H1 (cell line): ENCODE measurements around the gene DRP2. TPM values are rescaled to one million over a fixed set of nuclear protein-coding genes. Genes with fewer than 3 reads are reported as not detected.

Experiments
- CHD7 ChIP-seq: fragments of 300-600 bp; sonication (generic); IDR thresholded peaks from 2 replicates; pipeline ENCODE4 v1.7.1; 2012; ENCODE audit warnings: low read length, moderate library complexity, mild to moderate bottlenecking, inconsistent platforms; ENCODE audit not compliant: insufficient replicate concordance
- NANOG ChIP-seq: IDR thresholded peaks from 2 replicates; pipeline ENCODE4 v1.6.1; 2011; ENCODE audit warnings: low read length, low read depth, mild to moderate bottlenecking, inconsistent platforms; ENCODE audit not compliant: insufficient read depth, poor library complexity, severe bottlenecking
- TBP ChIP-seq: IDR thresholded peaks from 2 replicates; pipeline ENCODE4 v1.6.1; 2011; ENCODE audit warnings: low read depth, low read length, improper control_type of control experiment
- polyA plus RNA-seq, 7 experiments: library from polyadenylated mRNA; depleted of rRNA in 3 of 7; stranded (reverse) in 5 of 7; unstranded in 2 of 7; fragments of >200 nt in 5 of 7; fragments of 200-250 nt in 2 of 7; gene quantifications; 1 replicate in 5 of 7; 2 replicates in 1 of 7; 4 replicates in 1 of 7; pipeline versions ENCODE4 v1.2.1 to v1.2.3, GENCODE V29; 2011 to 2013; ENCODE audit warnings: missing spikeins in 2 of 7, mixed read lengths in 2 of 7
- total RNA-seq: library from RNA; stranded (reverse); fragmentation: NEBNext Ultra II Directional; extraction: Animal tissue kit (Norgen Biotek cat#: 25700); gene quantifications from 2 replicates; pipeline ENCODE4 v1.2.1, GENCODE V29; 2021

DRP2 gene
- total and polyA plus RNA-seq, 2 of the 8 experiments (the other 6 are each of a cell fraction or from before 2014, with no cell fraction given), result 0.18 to 0.20 TPM

- no peak for TF ChIP-seq CHD7
- no peak for TF ChIP-seq NANOG
- no peak for TF ChIP-seq TBP
These were observed 43.0 kb downstream of the DRP2 start (continued) for GRCh38 chrX:101262590-101262989.
